H9 (cell line): ENCODE results near the gene BDNF. TPM values are rescaled to one million over a fixed set of nuclear protein-coding genes. Genes with fewer than 3 reads are reported as not detected.

Source experiments
- DNase-seq: peaks from one replicate; pipeline ENCODE4 v3.0.0-alpha.2; 2017
- H2AFZ ChIP-seq: one replicate; pipeline ENCODE4 v1.6.1; 2013; ENCODE audit warnings: mild to moderate bottlenecking, low read length, control low read depth, moderate library complexity
- H2AK5ac ChIP-seq: 2 replicates; pipeline ENCODE4 v1.6.1; 2013; ENCODE audit warnings: low read length, control low read depth, mixed read lengths; ENCODE audit not compliant: insufficient read length
- H2BK120ac ChIP-seq: one replicate; pipeline ENCODE4 v1.6.1; 2013; ENCODE audit warnings: low read depth, mild to moderate bottlenecking, low read length, control low read depth, inconsistent platforms; ENCODE audit not compliant: poor library complexity, severe bottlenecking
- H2BK12ac ChIP-seq: 2 replicates; pipeline ENCODE4 v1.6.1; 2013; ENCODE audit warnings: low read length, control low read depth, mixed read lengths, low read depth; ENCODE audit not compliant: insufficient read length
- H2BK15ac ChIP-seq: 2 replicates; pipeline ENCODE4 v1.6.1; 2013; ENCODE audit warnings: low read depth, low read length, control low read depth
- H2BK20ac ChIP-seq: one replicate; pipeline ENCODE4 v1.6.1; 2013; ENCODE audit warnings: low read depth, mild to moderate bottlenecking, low read length, control low read depth, inconsistent platforms; ENCODE audit not compliant: poor library complexity, severe bottlenecking
- H2BK5ac ChIP-seq: 2 replicates; pipeline ENCODE4 v1.6.1; 2013; ENCODE audit warnings: low read length, control low read depth, mixed read lengths; ENCODE audit not compliant: insufficient read length
- H3K14ac ChIP-seq: 2 replicates; pipeline ENCODE4 v1.6.1; 2013; ENCODE audit warnings: low read length, control low read depth; ENCODE audit not compliant: insufficient read depth
- H3K18ac ChIP-seq: 2 replicates; pipeline ENCODE4 v1.6.1; 2013; ENCODE audit warnings: low read depth, mild to moderate bottlenecking, mixed read lengths, low read length, control low read depth; ENCODE audit not compliant: insufficient read length
- H3K23ac ChIP-seq: 2 replicates; pipeline ENCODE4 v1.6.1; 2013; ENCODE audit warnings: low read length, control low read depth, mixed read lengths, low read depth; ENCODE audit not compliant: insufficient read length
- H3K23me2 ChIP-seq: 2 replicates; pipeline ENCODE4 v1.6.1; 2013; ENCODE audit warnings: low read depth, mild to moderate bottlenecking, mixed read lengths, low read length, control low read depth; ENCODE audit not compliant: insufficient read length, poor library complexity, severe bottlenecking
- H3K27ac ChIP-seq: 2 replicates; pipeline ENCODE4 v1.5.1; 2013; ENCODE audit warnings: low read length, control low read depth, mixed read lengths, low read depth; ENCODE audit not compliant: insufficient read length
- H3K27me3 ChIP-seq: 2 replicates; pipeline ENCODE4 v1.6.1; 2013; ENCODE audit warnings: low read length, control low read depth, inconsistent platforms; ENCODE audit not compliant: insufficient read depth
- H3K4ac ChIP-seq: 2 replicates; pipeline ENCODE4 v1.6.1; 2013; ENCODE audit warnings: low read depth, mild to moderate bottlenecking, control low read depth, inconsistent platforms, low read length, moderate library complexity
- H3K4me1 ChIP-seq: 2 replicates; pipeline ENCODE4 v1.6.1; 2013; ENCODE audit warnings: low read length, control low read depth, inconsistent platforms; ENCODE audit not compliant: insufficient read depth
- H3K4me2 ChIP-seq: 2 replicates; pipeline ENCODE4 v1.6.1; 2013; ENCODE audit warnings: low read length, control low read depth, mixed read lengths; ENCODE audit not compliant: insufficient read length, insufficient read depth
- H3K56ac ChIP-seq: 2 replicates; pipeline ENCODE4 v1.6.1; 2013; ENCODE audit warnings: low read depth, mild to moderate bottlenecking, mixed read lengths, low read length, control low read depth; ENCODE audit not compliant: insufficient read length
- H3K79me1 ChIP-seq: 2 replicates; pipeline ENCODE4 v1.6.1; 2013; ENCODE audit warnings: low read depth, mild to moderate bottlenecking, moderate library complexity, low read length, control low read depth, inconsistent platforms; ENCODE audit not compliant: insufficient read depth, poor library complexity, severe bottlenecking
- H3K79me2 ChIP-seq: 2 replicates; pipeline ENCODE4 v1.6.1; 2013; ENCODE audit warnings: low read length, control low read depth, inconsistent platforms; ENCODE audit not compliant: insufficient read depth
- H3K9ac ChIP-seq: 2 replicates; pipeline ENCODE4 v1.6.1; 2013; ENCODE audit warnings: low read length, control low read depth, mixed read lengths; ENCODE audit not compliant: insufficient read length; ENCODE audit errors: extremely low read depth
- H3K9me3 ChIP-seq: one replicate; pipeline ENCODE4 v1.6.1; 2013; ENCODE audit warnings: low read depth, low read length, inconsistent platforms; ENCODE audit not compliant: control insufficient read depth
- H3T11ph ChIP-seq: one replicate; pipeline ENCODE4 v1.6.1; 2013; ENCODE audit warnings: mild to moderate bottlenecking, low read length, control low read depth, inconsistent platforms
- H4K20me1 ChIP-seq: one replicate; pipeline ENCODE4 v1.6.1; 2013; ENCODE audit not compliant: control insufficient read depth, insufficient read length, insufficient read depth
- H4K5ac ChIP-seq: 2 replicates; pipeline ENCODE4 v1.6.1; 2013; ENCODE audit warnings: low read depth, mild to moderate bottlenecking, mixed read lengths, low read length, control low read depth; ENCODE audit not compliant: insufficient read length
- H4K8ac ChIP-seq: replicated peaks from 2 replicates; pipeline ENCODE4 v1.6.1; 2013; ENCODE audit warnings: low read length, control low read depth, mixed read lengths, low read depth; ENCODE audit not compliant: insufficient read length
- H4K91ac ChIP-seq: 2 replicates; pipeline ENCODE4 v1.6.1; 2013; ENCODE audit warnings: low read depth, mild to moderate bottlenecking, moderate library complexity, mixed read lengths, low read length, control low read depth; ENCODE audit not compliant: insufficient read length
- H3K27ac Mint-ChIP-seq, 3 experiments: 2 replicates in 2 of 3; 3 replicates in 1 of 3; pipeline ENCODE4 v1.8.0; 2020 to 2021; ENCODE audit warnings: mixed read lengths in 3 of 3, mild to moderate bottlenecking in 1 of 3, moderate library complexity in 1 of 3
- H3K27me3 Mint-ChIP-seq: 2 replicates; pipeline ENCODE4 v1.8.0; 2021; ENCODE audit warnings: low read depth, mild to moderate bottlenecking, moderate library complexity, mixed read lengths
- H3K36me3 Mint-ChIP-seq, 3 experiments: 2 replicates in 2 of 3; 3 replicates in 1 of 3; pipeline ENCODE4 v1.8.0; 2020 to 2021; ENCODE audit warnings: low read depth in 3 of 3, mixed read lengths in 3 of 3; ENCODE audit not compliant: insufficient read depth in 1 of 3
- H3K4me1 Mint-ChIP-seq, 2 experiments: 2 replicates each; pipeline ENCODE4 v1.8.0; 2020; ENCODE audit warnings: mixed read lengths in 2 of 2
- H3K4me3 Mint-ChIP-seq, 2 experiments: 2 replicates in 1 of 2; 3 replicates in 1 of 2; pipeline ENCODE4 v1.8.0; 2020 to 2021; ENCODE audit warnings: mild to moderate bottlenecking in 2 of 2, mixed read lengths in 2 of 2, moderate library complexity in 1 of 2
- H3K9me3 Mint-ChIP-seq, 2 experiments: 2 replicates in 1 of 2; 3 replicates in 1 of 2; pipeline ENCODE4 v1.8.0; 2020; ENCODE audit warnings: mild to moderate bottlenecking in 2 of 2, mixed read lengths in 2 of 2, moderate library complexity in 1 of 2
- WGBS: extraction: QIAGEN DNeasy Blood & Tissue Kit; methylation state at CpG from one replicate; pipeline ENCODE4 v1.1.7; 2013; ENCODE audit warnings: missing lambda C conversion rate, low lambda C conversion rate, mixed read lengths; ENCODE audit not compliant: insufficient read length; ENCODE audit errors: extremely low coverage; 5-methylcytosine and 5-hydroxymethylcytosine counted together
- total RNA-seq: library from RNA; stranded (reverse); gene quantifications from 2 replicates; pipeline ENCODE4 v1.2.1, GENCODE V29; 2021
- TF ChIP-seq, protein P1 (sequence below): fragments of 200-600 bp; sonication (generic); conservative IDR thresholded peaks from 3 replicates; pipeline ENCODE4 v1.8.0; 2021; ENCODE audit warnings: antibody characterized with exemption, mild to moderate bottlenecking

BDNF gene
- total RNA-seq, 1 experiment from 2014 or later = 2.7 TPM

DNA sequence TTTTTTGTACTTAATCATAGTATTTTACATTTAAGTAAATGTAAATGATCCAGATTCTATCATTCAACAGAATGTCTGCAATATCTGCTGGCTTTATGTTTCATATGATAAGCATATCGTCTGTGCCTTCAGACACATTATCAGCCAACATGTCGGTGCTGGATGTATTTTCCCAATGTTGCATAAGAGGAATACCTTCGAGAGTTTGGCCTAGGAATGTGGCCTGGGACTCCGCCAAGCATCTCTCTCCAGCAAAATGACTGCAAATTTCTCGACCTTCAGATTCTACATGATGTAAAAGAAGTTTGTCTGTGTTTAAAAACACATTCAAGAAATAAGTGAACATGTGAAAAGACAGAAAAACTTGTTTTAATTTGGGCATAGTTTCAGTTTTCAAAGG, 6.9 kb downstream of the BDNF start:
- Histone ChIP-seq H3K9ac (no peak overlapping the region), H4K20me1 (no peaks in the 10 kb centered on the region), H2AK5ac (no peak overlapping the region), H3K23ac (no peak overlapping the region), H3K79me1 (no peaks in the 10 kb centered on the region), H3K79me2 (peaks cover 3% of the 10 kb centered on the region; the same call in 1 of the 2 replicates), H3K4me1 (peaks cover 2% of the 10 kb centered on the region; the same call in 1 of the 2 replicates), H3K14ac (no peak overlapping the region), H3K27me3 (no peaks in the 10 kb centered on the region), H2BK5ac (no peak overlapping the region), H2BK120ac (no peak overlapping the region), H2BK20ac (no peak overlapping the region), H3T11ph (no peak overlapping the region), H4K8ac (no peak overlapping the region), H3K9me3 (no peaks in the 10 kb centered on the region), H3K23me2 (peaks cover 3% of the 10 kb centered on the region), H4K5ac (no peak overlapping the region), H4K91ac (no peak overlapping the region), H3K27ac (no peak overlapping the region), H3K56ac (no peak overlapping the region), H2BK15ac (no peak overlapping the region), H3K4me2 (no peak overlapping the region), H2AFZ (no peak overlapping the region), H3K4ac (no peak overlapping the region), H2BK12ac (no peak overlapping the region), H3K18ac (no peak overlapping the region)
- no peak for DNase-seq
- Mint-ChIP-seq H3K4me1 (peaks cover 46 to 57% of the 10 kb centered on the region in 2 experiments), H3K4me3 (no peak overlapping the region), H3K36me3 (peaks cover 2 to 4% (median 3%) of the 10 kb centered on the region in 3 experiments; a peak in 3 of 7 replicates), H3K27ac (peak overlapping the region in 1 of 3 experiments; percentile 53; a peak in 4 of 7 replicates), H3K27me3 (no peaks in the 10 kb centered on the region), H3K9me3 (no peaks in the 10 kb centered on the region)
- TF ChIP-seq, protein P1, sequence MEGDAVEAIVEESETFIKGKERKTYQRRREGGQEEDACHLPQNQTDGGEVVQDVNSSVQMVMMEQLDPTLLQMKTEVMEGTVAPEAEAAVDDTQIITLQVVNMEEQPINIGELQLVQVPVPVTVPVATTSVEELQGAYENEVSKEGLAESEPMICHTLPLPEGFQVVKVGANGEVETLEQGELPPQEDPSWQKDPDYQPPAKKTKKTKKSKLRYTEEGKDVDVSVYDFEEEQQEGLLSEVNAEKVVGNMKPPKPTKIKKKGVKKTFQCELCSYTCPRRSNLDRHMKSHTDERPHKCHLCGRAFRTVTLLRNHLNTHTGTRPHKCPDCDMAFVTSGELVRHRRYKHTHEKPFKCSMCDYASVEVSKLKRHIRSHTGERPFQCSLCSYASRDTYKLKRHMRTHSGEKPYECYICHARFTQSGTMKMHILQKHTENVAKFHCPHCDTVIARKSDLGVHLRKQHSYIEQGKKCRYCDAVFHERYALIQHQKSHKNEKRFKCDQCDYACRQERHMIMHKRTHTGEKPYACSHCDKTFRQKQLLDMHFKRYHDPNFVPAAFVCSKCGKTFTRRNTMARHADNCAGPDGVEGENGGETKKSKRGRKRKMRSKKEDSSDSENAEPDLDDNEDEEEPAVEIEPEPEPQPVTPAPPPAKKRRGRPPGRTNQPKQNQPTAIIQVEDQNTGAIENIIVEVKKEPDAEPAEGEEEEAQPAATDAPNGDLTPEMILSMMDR = no peak
- WGBS = no CpG with 5 or more reads among the region's 5 CpGs
